OCI-LY3 (cell line): ENCODE measurements around the gene MXI1.
A peak's percentile ranks its signal among the peaks of the same experiment; 100 is the strongest.

Experiments used
- H2AFZ ChIP-seq: fragments of 200-600, 300-600 bp; shearing (Covaris generic); 2 replicates; pipeline ENCODE4 v1.6.0; 2014; ENCODE audit warnings: antibody characterized with exemption, low read depth, low read length
- H3K27ac ChIP-seq: fragments of 200-600, 300-600 bp; sonication (generic); 2 replicates; pipeline ENCODE4 v1.5.1; 2014; ENCODE audit warnings: mild to moderate bottlenecking, low read length, moderate library complexity, mixed read lengths
- H3K27me3 ChIP-seq: fragments of 200-600, 300-600 bp; sonication (generic); 2 replicates; pipeline ENCODE4 v1.6.1; 2014; ENCODE audit warnings: low read depth, low read length, mixed read lengths
- H3K36me3 ChIP-seq: fragments of 200-600, 300-600 bp; sonication (generic); replicated peaks from 2 replicates; pipeline ENCODE3; 2014; ENCODE audit warnings: low read depth, low read length, mixed read lengths
- H3K4me1 ChIP-seq: fragments of 300-600, 200-600 bp; sonication (generic); 2 replicates; pipeline ENCODE4 v1.6.1; 2014; ENCODE audit warnings: low read length, mixed read lengths
- H3K4me2 ChIP-seq: fragments of 200-600, 300-600 bp; sonication (generic); 2 replicates; pipeline ENCODE4 v1.6.1; 2014; ENCODE audit warnings: low read length, mixed read lengths
- H3K4me3 ChIP-seq: fragments of 300-600, 200-600 bp; sonication (generic); 2 replicates; pipeline ENCODE4 v1.5.1; 2014; ENCODE audit warnings: antibody characterized with exemption, mild to moderate bottlenecking, low read length, moderate library complexity
- H3K79me2 ChIP-seq: fragments of 300-600, 200-600 bp; shearing (Covaris generic); 2 replicates; pipeline ENCODE4 v1.6.1; 2014; ENCODE audit warnings: mild to moderate bottlenecking, low read length, mixed read lengths
- H3K9ac ChIP-seq: fragments of 300-600, 200-600 bp; shearing (Covaris generic); 2 replicates; pipeline ENCODE4 v1.6.0; 2014; ENCODE audit warnings: mild to moderate bottlenecking, low read length, moderate library complexity
- H3K9me3 ChIP-seq: fragments of 200-600, 300-600 bp; shearing (Covaris generic); 2 replicates; pipeline ENCODE4 v1.6.1; 2014; ENCODE audit warnings: low read length, mixed read lengths; ENCODE audit not compliant: insufficient read depth
- H4K20me1 ChIP-seq: fragments of 200-600, 300-600 bp; sonication (generic); 2 replicates; pipeline ENCODE4 v1.6.1; 2016; ENCODE audit warnings: low read length, mixed read lengths; ENCODE audit not compliant: insufficient read depth
- EZH2phosphoT487 ChIP-seq: fragments of 200-600 bp; shearing (Covaris generic); IDR thresholded peaks from 2 replicates; pipeline ENCODE4 v1.6.1; 2018; ENCODE audit warnings: antibody characterized with exemption, mixed run types, low read depth
- TF ChIP-seq, protein P1 (sequence below): fragments of 200-600, 300-600 bp; sonication (generic); IDR thresholded peaks from 2 replicates; pipeline ENCODE4 v1.5.1; 2014; ENCODE audit warnings: antibody characterized with exemption, low read length, low read depth

Gene MXI1

DNA sequence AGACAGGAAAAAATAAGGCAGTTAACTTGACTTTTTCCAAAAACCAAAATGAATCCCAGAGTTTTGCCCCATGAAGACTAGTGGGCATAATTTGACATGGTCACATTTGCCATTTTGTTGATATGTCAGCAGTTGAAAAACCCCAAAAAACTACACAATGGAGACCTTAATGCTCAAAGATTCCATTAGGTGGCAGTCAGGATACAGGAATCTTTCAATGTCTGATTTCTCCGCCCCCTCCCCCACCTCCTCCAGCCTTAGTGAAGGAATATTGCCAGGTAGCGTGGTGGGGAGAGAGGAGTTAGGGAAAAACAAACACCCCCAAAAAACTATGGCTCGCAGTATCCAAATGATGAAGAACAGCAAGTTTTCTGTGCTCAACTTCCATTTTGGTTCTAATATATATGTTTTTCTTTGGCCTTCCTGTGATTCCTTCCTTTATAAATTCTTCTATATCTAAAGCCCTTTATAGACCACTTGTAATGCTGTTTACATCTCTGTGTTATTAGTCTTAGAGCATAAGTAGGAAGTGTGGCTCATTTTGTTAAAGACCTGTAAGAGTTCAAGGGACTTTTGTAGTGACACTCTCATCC lies 104.0 kb downstream of the MXI1 start:
- H2AFZ ChIP-seq = 0 out of 2 replicates have a peak overlapping the region, but pooled peaks have one; percentile 21

DNA sequence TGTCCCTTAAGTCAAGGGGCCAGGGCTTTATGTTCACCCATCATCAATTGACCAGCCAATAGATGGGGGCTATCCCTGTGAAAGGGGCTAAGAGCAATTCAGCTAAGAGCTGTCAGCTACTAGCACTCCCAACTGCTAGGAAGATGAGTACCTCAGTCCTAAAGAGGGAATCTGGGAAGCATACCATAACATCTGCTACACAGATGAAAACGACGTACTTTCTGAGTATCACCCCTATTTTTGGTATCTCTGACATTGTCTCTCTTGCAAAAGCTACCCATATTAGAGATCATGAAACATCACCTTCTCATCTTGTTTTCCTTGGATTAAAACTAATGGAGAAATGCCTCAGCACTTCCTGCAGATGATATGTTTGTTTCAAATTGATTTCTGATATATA lies 104.8 kb downstream of the MXI1 start:
- TF ChIP-seq, protein P1, sequence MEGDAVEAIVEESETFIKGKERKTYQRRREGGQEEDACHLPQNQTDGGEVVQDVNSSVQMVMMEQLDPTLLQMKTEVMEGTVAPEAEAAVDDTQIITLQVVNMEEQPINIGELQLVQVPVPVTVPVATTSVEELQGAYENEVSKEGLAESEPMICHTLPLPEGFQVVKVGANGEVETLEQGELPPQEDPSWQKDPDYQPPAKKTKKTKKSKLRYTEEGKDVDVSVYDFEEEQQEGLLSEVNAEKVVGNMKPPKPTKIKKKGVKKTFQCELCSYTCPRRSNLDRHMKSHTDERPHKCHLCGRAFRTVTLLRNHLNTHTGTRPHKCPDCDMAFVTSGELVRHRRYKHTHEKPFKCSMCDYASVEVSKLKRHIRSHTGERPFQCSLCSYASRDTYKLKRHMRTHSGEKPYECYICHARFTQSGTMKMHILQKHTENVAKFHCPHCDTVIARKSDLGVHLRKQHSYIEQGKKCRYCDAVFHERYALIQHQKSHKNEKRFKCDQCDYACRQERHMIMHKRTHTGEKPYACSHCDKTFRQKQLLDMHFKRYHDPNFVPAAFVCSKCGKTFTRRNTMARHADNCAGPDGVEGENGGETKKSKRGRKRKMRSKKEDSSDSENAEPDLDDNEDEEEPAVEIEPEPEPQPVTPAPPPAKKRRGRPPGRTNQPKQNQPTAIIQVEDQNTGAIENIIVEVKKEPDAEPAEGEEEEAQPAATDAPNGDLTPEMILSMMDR = no peak
- no peak for TF ChIP-seq EZH2phosphoT487
- Histone ChIP-seq H3K36me3 (no peaks in the 10 kb centered on the region), H3K9me3 (no peaks in the 10 kb centered on the region), H3K9ac (no peak overlapping the region), H3K27ac (no peak overlapping the region), H3K4me3 (no peak overlapping the region), H4K20me1 (no peaks in the 10 kb centered on the region), H3K4me2 (no peak overlapping the region), H3K79me2 (no peaks in the 10 kb centered on the region), H3K27me3 (0 out of 2 replicates have a peak, but pooled peaks cover 4% of the 10 kb centered on the region), H3K4me1 (peaks cover 17% of the 10 kb centered on the region), H2AFZ (no peak overlapping the region)

More for the DNA sequence above, 104.0 kb downstream of the MXI1 start:
- no peaks in the 10 kb centered on the region for H3K9me3 ChIP-seq
- TF ChIP-seq, protein P1 = peak; percentile 72
- TF ChIP-seq EZH2phosphoT487 = no peak
- H3K4me1 ChIP-seq = peaks cover 21% of the 10 kb centered on the region
- H3K4me2 ChIP-seq = peak overlapping the region; percentile 55
- H3K79me2 ChIP-seq = no peaks in the 10 kb centered on the region
- no peaks in the 10 kb centered on the region for H4K20me1 ChIP-seq
- H3K27me3 ChIP-seq = 0 out of 2 replicates have a peak, but pooled peaks cover 4% of the 10 kb centered on the region
- no peaks in the 10 kb centered on the region for H3K36me3 ChIP-seq
- no peak overlapping the region for H3K9ac ChIP-seq
- H3K27ac ChIP-seq = no peak overlapping the region
- peak overlapping the region; percentile 37; the same call in 1 of the 2 replicates for H3K4me3 ChIP-seq

DNA sequence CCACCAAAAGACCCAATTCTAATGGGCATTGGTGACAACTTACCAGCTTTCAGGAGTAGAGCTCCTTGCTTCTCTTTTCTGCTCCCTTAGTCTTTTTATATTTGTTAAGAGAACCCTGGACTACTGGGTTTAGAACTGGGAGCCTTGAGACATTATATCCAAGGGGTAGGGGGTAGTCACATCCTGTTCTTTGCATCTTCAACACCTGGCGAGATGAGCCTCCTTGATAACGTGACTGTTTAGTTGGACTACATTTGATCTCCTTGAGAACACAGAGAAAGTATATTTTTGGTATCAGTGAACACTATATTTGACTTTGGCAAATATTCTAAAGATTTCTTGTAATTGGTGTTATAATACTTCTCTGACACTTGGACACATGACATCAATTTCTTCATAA lies 106.3 kb downstream of the MXI1 start:
- no peaks in the 10 kb centered on the region for H4K20me1 ChIP-seq
- H3K4me1 ChIP-seq = peaks cover 26% of the 10 kb centered on the region
- H3K9me3 ChIP-seq = no peaks in the 10 kb centered on the region
- no peak overlapping the region for H3K4me3 ChIP-seq
- H2AFZ ChIP-seq = no peak overlapping the region
- H3K4me2 ChIP-seq = no peak overlapping the region
- no peak overlapping the region for H3K27ac ChIP-seq
- no peaks in the 10 kb centered on the region for H3K79me2 ChIP-seq
- H3K27me3 ChIP-seq = 0 out of 2 replicates have a peak, but pooled peaks cover 4% of the 10 kb centered on the region
- H3K36me3 ChIP-seq = no peaks in the 10 kb centered on the region
- no peak overlapping the region for H3K9ac ChIP-seq
- TF ChIP-seq, protein P1 = no peak
- no peak for TF ChIP-seq EZH2phosphoT487

DNA sequence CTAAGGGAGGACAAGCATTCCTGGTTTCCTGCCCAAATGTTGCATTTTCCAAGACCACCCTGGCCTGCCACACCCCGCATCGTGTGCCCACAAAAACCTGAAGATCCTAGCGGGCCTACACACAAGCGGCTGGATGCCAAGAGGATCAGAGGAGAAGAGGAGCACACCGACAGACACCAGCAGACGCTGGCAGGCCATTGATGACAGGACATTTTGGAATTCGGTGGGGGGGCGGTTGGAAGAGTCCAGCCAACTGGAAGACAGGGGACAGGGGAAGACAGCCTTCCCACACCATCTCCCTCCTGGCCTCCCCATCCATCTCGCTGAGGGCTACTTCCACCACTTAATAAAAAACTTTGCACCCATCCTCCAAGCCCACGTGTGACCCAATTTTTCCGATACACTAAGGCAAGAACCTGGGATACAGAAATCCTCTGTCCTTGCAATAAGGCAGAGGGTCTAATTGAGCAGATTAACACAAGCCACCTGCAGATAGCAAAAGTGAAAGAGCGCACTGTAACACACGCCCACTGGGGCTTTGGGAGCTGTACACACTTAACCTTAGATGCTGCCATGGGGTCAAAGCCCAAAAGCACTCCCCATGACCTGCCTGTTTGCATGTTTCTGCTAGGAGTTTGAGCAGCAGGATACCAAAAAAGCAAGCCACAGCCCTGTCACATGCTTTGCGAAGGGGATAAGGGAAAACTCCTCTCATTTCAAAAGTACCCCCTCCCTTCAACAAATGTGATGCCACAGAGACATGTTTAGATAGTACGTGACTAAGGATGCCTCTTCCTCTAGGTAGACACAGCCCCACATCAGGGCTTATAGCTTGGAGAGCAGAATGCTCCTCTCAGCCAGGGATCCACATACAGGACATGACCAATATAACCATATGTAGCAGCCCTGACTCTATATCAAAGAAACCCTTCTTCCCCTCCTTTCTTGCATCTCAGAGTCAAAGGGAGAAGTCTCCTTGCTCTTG lies 110.8 kb downstream of the MXI1 start:
- no peaks in the 10 kb centered on the region for H4K20me1 ChIP-seq
- H3K36me3 ChIP-seq = no peaks in the 10 kb centered on the region
- H3K27me3 ChIP-seq = no peaks in the 10 kb centered on the region
- H2AFZ ChIP-seq = no peak overlapping the region
- TF ChIP-seq, protein P1 = no peak
- TF ChIP-seq EZH2phosphoT487 = no peak
- no peaks in the 10 kb centered on the region for H3K9me3 ChIP-seq
- H3K79me2 ChIP-seq = no peaks in the 10 kb centered on the region
- peak overlapping the region; percentile 37; the same call in 1 of the 2 replicates for H3K4me2 ChIP-seq
- no peak overlapping the region for H3K4me3 ChIP-seq
- no peak overlapping the region for H3K27ac ChIP-seq
- no peak overlapping the region for H3K9ac ChIP-seq
- H3K4me1 ChIP-seq = peaks cover 14% of the 10 kb centered on the region
